NCI-H1105 (cell line): ENCODE results near the gene CRYGB.
"Not testable (repeated sequence)": the region's sequence is repeated elsewhere in the genome, so short reads cannot be mapped to it uniquely, and the experiment has no call there.

Source experiments
- DNase-seq: peaks from one replicate; lab custom pipeline; 2025; lab: John Stamatoyannopoulos, UW

CRYGB gene

GRCh38 chr2:208112969-208113368 is 33.0 kb downstream of the CRYGB start:
- DNase-seq: peak; percentile 37

GRCh38 chr2:208112273-208112745 is 33.6 kb downstream of the CRYGB start:
- DNase-seq: not testable (repeated sequence)

- no peak for DNase-seq
Measured at GRCh38 chr2:208103616-208104015, 42.3 kb downstream of the CRYGB start.

- no peak for DNase-seq
Measured at GRCh38 chr2:208101716-208102631, 44.0 kb downstream of the CRYGB start.

GRCh38 chr2:208099682-208100470 is 46.1 kb downstream of the CRYGB start:
- no peak for DNase-seq

GRCh38 chr2:208098701-208099100 is 47.3 kb downstream of the CRYGB start:
- not testable (repeated sequence) for DNase-seq

- no peak for DNase-seq
Measured at GRCh38 chr2:208098267-208098666, 47.7 kb downstream of the CRYGB start.

- no peak for DNase-seq
Measured at GRCh38 chr2:208097801-208098200, 48.2 kb downstream of the CRYGB start.

- no peak for DNase-seq
Measured at GRCh38 chr2:208097313-208097712, 48.6 kb downstream of the CRYGB start.

GRCh38 chr2:208096080-208096479 is 49.9 kb downstream of the CRYGB start:
- DNase-seq: no peak

GRCh38 chr2:208093128-208093527 is 52.8 kb downstream of the CRYGB start:
- no peak for DNase-seq
